Jurkat, Clone E6-1 (cell line): Measurements from ENCODE around the gene MAML3.

ENCODE experiments used
- DNase-seq: peaks from one replicate; pipeline ENCODE4 v3.0.0-alpha.2; 2011; ENCODE audit warnings: low read depth, low spot score
- H3K4me3 ChIP-seq: 2 replicates; pipeline ENCODE4 v1.5.1; 2011; ENCODE audit warnings: mild to moderate bottlenecking, low read length, control low read depth, moderate library complexity

The MAML3 gene

DNA sequence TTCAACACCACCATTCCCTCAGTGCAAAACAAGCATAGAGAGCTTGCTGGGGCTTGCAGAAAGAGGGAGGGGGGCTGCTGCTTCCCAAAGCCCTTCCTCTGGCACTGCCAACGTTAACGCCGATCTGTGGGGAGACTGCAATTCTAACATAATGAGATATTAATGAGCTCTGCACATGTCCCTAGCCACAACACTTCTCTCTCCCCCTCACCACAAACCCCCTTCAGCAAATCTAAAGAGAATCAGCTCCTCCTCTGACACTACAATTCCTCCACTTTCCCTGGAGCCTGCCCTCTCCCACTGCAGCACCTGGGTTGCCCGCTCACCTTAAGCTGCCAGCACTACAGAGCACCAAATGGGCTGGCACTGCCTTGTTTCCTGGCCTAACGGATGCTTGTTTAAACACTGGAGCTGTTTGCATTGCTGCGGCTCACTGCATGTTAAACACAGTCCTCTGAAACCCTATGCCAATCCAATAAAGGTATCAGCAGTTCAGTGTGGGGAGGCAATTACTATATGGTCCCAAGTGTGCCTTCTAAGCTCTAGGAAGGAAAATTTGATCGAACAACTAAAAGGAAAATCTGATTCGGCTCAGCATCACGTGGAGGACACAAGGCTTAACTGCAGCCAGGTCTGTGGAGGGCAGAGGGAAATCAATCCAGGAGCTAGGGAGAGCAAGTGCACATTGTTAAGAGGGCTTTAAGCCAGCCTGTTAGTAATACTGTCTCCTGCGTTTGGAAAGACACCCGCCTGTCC, 232.4 kb downstream of the MAML3 start:
- no peak for DNase-seq
- H3K4me3 ChIP-seq = no peak overlapping the region

DNA sequence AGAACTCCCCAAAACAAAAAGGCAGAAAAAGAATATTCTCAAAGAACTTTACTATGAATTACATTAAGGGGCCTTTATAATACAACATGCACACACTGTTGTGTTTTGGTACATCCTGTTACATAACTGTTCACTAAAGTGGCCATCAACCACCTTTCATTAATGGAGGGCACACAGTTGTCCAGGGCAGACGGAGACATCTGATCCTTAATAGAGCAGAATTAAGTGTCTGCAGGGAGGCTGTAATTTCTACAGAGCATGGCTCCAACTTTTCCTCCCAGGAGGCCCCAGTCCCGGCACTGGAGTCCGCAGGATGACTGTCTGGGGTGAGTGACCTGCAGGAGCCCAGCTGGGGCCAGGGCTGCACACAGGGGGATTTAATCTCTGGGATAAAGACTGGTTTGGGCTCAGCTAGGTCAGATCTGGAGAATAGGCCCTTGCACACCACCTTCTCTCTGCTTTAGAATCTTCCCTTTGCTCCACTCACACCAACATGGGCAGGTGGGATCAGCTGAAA, 233.4 kb downstream of the MAML3 start:
- no peak overlapping the region for H3K4me3 ChIP-seq
- no peak for DNase-seq

DNA sequence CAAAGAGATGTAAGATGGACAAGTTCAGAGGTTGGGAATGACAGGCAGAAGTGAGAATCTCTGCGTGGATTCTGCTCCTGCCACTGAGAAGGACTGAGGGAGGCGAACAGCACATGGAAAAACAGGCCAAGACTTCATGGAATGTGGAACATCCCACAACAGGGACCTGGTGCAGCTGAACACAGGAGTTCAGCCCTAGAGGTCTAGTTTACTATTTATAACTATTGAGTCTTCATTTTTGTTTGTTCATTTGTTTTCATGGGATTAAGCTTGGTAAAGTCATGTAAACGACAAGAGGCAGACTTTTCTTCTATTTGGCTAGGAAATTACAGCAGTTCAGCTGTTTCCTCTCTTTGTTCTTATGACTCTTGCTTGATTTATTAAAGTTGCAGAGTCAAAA, 234.5 kb downstream of the MAML3 start:
- H3K4me3 ChIP-seq = no peak overlapping the region
- DNase-seq = no peak

DNA sequence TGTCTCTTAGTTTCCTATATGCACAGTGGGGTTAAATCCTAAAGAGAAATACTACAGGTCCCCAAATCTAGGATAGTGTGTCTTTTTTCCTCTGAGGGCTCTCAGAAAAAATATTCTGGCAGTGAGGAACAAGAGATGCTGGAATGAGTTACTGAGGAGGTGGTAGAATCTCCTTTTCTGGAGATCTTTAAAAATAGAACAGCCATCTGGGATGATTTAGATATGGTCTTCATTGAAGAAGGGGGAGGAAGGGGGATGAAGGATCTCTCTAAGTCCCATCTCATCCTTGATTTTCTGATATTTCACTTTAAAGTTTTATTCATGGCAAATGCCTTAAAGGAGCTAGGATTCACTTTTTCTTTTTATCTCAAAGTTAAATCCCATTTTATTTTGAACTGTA, 235.0 kb downstream of the MAML3 start:
- DNase-seq = no peak
- no peak overlapping the region for H3K4me3 ChIP-seq

DNA sequence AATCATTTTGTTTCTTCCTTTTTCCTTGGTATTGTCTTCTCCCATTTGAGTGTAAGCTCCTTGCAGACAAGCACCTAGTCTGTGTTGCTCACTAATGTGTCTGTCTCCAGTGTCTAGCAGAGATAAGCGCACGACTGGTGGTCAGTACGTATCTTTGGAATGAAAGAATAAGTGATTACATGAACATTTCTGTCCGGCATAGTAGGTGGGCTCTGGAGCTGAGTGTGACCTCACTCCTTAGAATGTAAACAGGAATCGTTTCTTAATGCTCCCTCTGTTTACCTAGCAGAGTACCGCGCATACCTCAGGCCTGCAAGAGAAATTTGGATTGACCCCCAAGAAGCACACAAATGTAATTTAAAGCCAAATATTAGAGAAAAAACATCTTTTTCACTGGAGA, 235.4 kb downstream of the MAML3 start:
- H3K4me3 ChIP-seq = no peak overlapping the region
- DNase-seq = no peak

DNA sequence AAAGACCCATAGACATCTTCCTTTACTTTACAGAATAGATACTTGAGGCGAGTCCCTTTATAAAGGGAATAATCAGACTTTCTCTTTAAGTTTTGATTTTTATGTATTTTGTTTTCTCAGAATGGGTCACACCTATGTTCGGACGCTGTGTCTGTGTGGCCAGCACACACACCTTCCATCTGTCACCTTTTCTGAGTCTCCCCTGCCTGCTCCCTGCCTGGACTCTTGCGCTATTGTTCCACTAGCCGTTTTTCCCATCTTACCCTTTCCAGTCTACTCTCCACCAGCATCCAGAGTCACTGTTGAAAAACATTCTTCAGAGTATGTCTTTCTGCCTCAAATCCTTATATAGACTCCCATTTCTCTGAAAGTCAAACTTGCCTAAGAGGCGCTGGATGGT, 236.1 kb downstream of the MAML3 start:
- DNase-seq = no peak
- no peak overlapping the region for H3K4me3 ChIP-seq

DNA sequence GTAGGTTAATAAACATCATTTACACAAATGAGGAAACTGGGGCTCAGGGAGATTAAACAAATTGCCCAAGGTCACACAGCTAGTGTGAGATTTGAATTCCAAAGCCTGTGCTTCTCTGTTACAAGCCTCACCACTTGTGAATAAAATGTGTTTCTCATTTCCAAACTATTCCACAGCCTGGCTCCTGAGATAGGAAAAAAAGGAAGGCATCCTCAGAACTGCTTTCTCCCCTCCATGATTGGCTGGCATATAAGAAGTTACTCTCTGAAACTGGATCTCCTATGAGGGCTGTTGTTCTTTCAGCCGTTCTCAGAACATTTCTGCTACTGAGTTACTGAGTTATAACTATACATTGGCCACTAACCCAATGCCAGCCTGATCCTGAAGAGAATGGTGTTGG, 237.9 kb downstream of the MAML3 start:
- DNase-seq = no peak
- H3K4me3 ChIP-seq = no peak overlapping the region

DNA sequence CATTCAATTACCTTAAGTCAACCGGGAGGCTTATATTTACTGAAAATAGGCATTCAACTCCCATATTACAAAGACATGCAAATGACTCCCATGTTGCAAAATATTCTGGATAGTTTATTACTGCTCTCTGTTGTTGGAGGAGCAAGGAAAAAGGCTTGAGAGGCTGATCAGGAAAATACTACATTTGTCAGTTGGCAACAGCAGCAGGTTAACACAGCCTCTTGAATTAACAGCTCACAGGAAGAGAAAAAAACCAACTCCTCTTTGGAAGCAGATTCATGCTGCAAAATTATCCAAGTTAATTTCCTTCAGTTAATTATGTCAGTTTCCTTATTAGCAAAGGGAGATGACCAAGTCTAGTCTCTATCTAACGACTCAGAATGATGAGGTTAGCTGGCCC, 238.9 kb downstream of the MAML3 start:
- no peak overlapping the region for H3K4me3 ChIP-seq
- no peak for DNase-seq

DNA sequence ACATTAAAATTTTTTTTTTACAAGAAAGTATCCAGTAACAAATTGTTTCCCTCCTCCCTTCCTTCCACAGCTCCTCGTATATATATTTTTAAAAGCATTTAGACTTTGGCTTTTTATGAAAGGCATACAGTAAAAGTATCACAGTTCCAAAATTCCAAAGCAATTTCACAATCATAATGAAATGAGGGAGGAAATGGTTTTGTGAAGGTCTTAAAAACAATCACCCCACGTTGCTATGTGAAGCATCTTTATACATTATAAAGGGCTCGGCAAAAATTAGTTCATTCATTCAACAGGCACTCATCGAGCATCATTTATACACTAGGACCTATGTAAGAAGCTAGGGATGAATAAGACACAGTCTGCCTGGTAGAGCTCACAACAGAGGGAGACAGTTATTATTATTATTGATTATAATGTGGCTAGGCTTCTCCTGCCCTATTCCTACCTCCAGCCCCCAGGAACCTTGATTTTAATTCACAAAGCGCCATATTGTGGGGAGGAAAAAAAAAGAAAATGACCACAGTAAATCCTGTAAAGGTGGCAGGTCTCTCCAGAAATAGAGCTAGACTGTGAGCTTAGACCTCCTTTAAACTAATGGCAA, 239.9 kb downstream of the MAML3 start:
- no peak overlapping the region for H3K4me3 ChIP-seq

DNA sequence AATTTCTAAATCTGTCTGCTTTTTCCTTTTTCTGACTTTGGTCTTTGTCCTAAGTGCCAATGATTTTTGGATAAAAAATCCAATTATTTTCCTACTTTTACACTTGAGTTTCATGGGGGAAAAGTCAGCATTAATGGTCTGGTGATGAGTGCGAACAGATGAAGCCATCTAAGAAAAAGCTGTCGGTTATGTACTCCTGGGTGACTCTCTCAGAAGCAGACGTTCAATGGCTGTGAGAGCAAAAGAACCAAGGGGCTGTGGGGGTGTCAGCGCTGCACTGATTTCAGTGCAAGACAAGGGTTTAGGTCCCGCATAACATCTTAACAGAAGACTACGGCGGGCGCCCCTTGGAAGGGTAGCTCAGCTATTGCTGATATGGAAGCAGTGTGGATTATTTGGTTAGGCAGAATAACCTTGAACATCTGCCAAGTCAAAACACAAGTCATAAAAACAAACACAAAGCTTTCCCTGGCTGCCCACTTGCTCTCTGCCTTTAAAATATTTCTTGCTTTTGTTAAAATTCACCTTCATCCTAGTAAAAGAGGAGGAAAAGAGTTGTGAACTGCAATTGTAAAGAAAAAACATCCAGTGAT, 240.5 kb downstream of the MAML3 start:
- H3K4me3 ChIP-seq = no peak overlapping the region
- no peak for DNase-seq

More for the DNA sequence above, 239.9 kb downstream of the MAML3 start:
- DNase-seq = no peak

DNA sequence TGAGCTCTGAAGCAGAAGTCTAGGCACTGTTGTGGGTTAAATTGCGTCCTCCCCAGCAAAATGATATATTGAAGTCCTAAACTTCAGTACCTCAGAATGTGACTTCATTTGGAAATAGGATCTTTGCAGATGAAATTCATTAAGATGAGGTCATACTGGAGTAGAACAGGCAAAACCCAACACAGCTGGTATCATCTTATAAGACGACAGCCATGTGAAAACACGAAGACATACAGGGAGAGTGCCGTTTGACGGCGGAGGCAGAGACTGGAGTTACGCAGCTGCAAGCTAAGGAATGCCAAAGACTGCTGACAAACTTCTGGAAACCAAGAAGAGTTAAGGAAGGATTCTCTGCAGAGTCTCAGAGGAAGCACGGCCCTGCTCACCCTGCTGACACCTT, 241.5 kb downstream of the MAML3 start:
- H3K4me3 ChIP-seq = no peak overlapping the region

DNA sequence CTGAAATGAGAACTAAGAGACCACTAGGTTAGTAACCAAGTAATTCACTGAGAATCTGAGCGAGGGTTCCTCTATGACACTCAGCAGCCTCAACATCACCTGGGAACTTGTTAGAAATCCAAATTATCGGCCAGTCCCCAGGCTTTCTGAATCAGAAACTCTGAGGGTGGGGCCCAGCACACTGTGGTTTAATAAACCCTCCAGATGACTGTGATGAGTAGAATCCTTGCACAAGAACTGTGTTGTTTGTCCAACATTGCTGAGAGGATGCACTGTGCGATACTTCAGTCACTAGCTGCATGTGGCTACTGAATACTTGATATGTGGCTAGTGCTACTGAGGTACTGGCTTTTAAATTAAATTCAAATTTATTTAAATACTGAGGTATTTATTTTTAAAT, 243.9 kb downstream of the MAML3 start:
- H3K4me3 ChIP-seq = no peak overlapping the region
- DNase-seq = no peak

More for the DNA sequence above, 241.5 kb downstream of the MAML3 start:
- DNase-seq = no peak

DNA sequence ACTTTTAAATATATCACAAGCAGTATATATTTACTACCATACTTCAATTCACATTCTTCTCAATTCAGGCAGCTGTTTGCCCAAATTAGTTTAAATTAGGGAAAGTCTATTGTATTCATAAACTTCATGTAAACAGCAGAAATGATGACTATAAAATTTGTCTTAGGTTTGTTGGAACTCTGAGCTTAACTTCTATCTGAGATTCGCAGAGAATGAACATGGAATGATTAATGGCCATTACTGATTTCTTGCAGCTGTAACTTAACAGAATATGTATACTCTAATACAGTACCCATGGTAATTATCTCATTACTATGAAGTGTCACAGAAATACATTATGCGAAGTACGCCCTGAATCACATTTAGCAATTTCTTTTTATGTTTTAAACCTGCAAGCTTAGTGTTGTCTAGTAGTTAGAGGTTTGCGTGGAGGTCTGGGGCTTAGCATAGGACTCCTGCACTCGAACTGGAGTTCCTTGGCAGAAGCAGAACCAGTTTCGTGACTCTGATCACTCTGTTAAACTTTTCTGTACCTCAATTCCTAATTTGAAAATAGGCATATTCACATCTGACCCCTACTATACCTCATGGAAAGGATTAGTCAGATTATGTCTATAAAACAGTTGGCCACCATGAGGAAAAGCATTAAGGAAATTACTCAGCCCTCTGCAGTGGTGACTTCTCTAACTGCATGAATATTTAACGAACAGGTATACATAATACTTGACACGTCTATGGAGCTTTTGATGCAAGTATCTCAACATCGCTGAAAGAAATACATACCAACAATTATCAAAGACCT, 245.1 kb downstream of the MAML3 start:
- no peak overlapping the region for H3K4me3 ChIP-seq
- DNase-seq = no peak

DNA sequence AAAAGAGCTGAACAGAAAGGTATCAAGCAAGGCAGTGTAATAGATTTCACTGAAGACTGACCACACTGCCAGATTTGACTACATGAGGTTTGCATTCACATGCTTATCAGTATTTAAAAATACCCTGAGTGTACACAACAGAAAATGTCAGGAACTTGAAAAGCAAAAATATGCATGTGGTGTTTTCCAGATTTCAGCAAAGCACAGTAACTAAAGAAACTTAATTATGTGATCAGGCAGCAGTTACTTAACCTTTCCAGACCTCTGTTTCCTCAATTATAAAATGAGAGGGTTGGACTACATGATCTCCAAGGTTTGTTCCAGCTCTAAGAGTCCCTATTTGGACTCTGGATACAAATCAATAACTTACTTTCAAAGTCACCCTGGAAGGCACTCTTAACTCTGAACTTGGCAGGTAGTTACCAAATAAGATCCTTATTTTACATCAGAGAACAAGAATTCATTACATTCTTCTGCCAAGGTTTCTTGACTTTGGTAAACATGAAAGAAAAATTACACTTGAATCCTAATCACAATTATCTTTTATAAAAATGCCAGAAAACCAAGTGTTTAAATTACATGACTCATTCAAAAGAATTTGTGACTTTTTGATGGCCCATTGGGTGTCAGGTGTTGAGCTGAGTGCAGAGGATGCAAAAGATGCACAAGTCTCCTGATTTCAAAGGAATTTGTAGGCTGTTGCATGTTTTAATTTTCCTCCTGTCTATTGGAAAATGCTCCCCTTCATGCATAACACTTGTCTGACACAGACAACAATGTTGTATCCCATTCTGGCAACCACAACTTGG, 246.8 kb downstream of the MAML3 start:
- DNase-seq = no peak
- no peak overlapping the region for H3K4me3 ChIP-seq

DNA sequence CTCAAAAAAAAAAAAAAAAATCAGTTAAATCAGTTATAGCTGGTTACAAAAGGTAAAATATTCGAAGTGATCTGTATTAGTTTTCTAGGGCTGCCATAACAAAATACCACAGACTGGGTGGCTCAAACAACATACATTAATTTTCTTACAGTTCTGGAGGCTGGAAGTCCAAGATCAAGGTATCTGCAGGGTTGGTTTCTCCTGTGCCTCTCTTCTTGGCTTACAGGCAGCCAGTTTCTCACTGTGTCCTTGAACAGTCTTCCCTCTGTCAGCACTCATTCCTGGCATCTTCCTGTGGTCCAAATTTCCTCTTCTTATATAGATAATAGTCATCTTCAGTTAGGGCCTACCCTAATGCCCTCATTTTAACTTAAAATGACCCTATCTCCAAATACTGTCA, 248.5 kb downstream of the MAML3 start:
- DNase-seq = no peak
- H3K4me3 ChIP-seq = no peak overlapping the region

DNA sequence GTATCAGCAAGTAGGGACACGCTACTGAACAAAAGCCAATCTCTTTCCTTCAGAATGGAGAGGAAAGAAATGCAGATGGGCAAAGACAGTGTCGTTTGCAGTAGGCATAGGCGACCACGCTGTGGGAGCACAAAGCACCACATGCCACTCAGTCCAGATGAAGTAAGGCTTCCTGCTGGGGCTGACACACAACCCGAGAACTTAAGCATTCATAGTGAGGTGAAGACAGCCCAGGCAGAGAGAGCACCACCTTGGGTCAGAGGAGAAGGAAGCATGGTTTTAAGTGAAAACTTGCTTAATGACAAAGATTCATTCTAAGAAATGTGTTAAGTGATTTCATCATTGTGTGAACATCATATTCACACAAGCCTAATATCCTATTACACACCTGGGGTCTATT, 249.6 kb downstream of the MAML3 start:
- H3K4me3 ChIP-seq = no peak overlapping the region
- no peak for DNase-seq

DNA sequence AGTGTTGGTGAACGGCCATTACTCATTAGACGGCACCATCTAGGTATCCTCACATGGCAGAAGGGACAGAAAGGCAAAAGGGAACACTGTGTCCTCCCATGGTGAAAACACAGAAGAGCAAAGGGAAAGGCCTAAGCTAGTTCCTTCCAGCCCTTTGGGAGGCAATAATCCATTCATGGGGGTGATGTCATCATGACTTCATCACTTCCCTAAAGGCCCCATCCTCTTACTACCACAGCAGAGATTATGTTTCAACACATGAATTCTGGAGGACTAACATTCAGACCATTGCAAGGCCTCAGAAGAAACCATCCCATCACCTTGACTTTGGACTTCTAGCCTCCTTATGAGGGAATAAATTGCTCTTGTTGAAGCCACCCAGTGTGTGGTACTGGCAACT, 250.1 kb downstream of the MAML3 start:
- no peak overlapping the region for H3K4me3 ChIP-seq
- no peak for DNase-seq

DNA sequence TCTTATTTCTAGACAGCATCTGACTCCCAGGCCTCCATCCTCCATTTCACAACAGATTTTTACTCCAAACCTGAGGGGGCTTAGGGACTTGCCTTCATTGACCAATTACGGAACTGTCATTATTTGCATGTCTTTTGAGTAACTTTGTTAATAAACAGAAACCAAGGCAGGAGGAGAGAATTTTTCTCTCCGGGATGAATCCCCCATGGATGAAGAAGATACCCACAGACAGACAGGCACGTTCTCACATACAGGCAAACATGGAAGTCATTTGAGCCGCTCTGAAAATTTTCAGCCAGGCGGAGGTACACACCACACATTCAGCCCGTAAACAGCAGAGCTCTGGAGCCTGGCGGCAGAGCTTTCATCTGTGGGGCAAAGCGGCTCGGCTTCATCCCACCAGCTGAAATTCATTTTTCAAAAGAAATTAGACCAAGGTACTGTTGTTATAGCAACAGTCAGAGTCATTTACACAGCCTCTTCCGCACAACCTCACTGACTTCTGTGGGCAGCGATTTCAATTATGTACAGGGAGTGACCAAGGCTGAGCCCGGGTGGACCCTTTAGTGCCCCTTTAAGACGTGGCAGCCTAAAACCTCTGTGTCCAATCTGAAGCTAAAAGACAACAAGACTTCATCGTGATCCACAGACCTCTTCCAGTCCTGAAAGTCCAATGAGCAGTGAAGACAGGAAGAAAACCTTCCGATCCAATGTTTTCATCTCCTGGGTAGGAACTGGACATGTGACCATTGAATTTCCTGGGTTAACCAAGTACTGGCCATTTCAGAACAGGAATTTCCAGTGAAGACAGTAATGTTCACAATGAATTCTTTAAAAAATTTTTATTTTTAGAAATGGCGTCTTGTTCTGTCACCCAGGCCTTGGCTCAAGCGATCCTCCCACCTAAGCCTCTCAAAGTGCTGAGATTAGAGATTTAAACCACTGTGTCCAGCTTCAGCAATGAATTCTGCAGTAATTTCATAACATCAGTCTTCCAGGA, 251.4 kb downstream of the MAML3 start:
- no peak overlapping the region for H3K4me3 ChIP-seq
- no peak for DNase-seq
